Neuronal stem cell (in vitro differentiated cells): Measurements from ENCODE around the gene CENPP.

Source experiments
- DNase-seq: peaks from one replicate; pipeline ENCODE4 v3.0.0-alpha.2; 2013; ENCODE audit warnings: low spot score
- H2AFZ ChIP-seq: one replicate; pipeline ENCODE4 v1.6.1; 2013; ENCODE audit warnings: mild to moderate bottlenecking, low read length, inconsistent platforms
- H2AK5ac ChIP-seq: 2 replicates; pipeline ENCODE4 v1.6.1; 2013; ENCODE audit warnings: low read depth, mild to moderate bottlenecking, inconsistent platforms, low read length, moderate library complexity, mixed read lengths
- H2BK120ac ChIP-seq: 2 replicates; pipeline ENCODE4 v1.6.1; 2013; ENCODE audit warnings: low read depth, mild to moderate bottlenecking, inconsistent platforms, low read length, moderate library complexity, mixed read lengths
- H2BK12ac ChIP-seq: one replicate; pipeline ENCODE4 v1.6.1; 2013; ENCODE audit warnings: low read length, inconsistent platforms
- H2BK15ac ChIP-seq: 2 replicates; pipeline ENCODE4 v1.6.1; 2013; ENCODE audit warnings: mild to moderate bottlenecking, low read length, inconsistent platforms, mixed read lengths
- H2BK5ac ChIP-seq: one replicate; pipeline ENCODE4 v1.6.1; 2013; ENCODE audit warnings: inconsistent platforms, mild to moderate bottlenecking, low read length, moderate library complexity
- H3K14ac ChIP-seq: one replicate; pipeline ENCODE4 v1.6.1; 2013; ENCODE audit warnings: low read length, inconsistent platforms
- H3K18ac ChIP-seq: 2 replicates; pipeline ENCODE4 v1.6.1; 2013; ENCODE audit warnings: low read length, inconsistent platforms
- H3K23ac ChIP-seq: 2 replicates; pipeline ENCODE4 v1.6.1; 2013; ENCODE audit warnings: low read depth, mild to moderate bottlenecking, mixed read lengths, low read length, inconsistent platforms; ENCODE audit not compliant: poor library complexity
- H3K27ac ChIP-seq: replicated peaks from 3 replicates; pipeline ENCODE4 v1.5.1; 2013; ENCODE audit warnings: low read length, inconsistent platforms
- H3K27me3 ChIP-seq, 3 experiments: 2 replicates each; pipeline ENCODE4 v1.6.1; 2013; ENCODE audit warnings: low read length in 3 of 3, mild to moderate bottlenecking in 2 of 3, inconsistent platforms in 1 of 3, low read depth in 1 of 3, mixed read lengths in 1 of 3, moderate library complexity in 1 of 3; ENCODE audit not compliant: control insufficient read depth in 3 of 3, insufficient read depth in 3 of 3
- H3K36me3 ChIP-seq, 2 donors: replicated peaks in 1 of 2; 2 replicates each; pipeline ENCODE4 v1.6.1; 2013; ENCODE audit warnings: low read length in 2 of 2; ENCODE audit not compliant: control insufficient read depth in 2 of 2, insufficient read depth in 2 of 2
- H3K4ac ChIP-seq: 2 replicates; pipeline ENCODE4 v1.6.1; 2013; ENCODE audit warnings: inconsistent platforms, mild to moderate bottlenecking, low read length, moderate library complexity
- H3K4me1 ChIP-seq, 2 donors: 1 replicate in 1 of 2; 2 replicates in 1 of 2; pipeline ENCODE4 v1.6.1; 2013; ENCODE audit warnings: low read length in 2 of 2, low read depth in 1 of 2; ENCODE audit not compliant: control insufficient read depth in 2 of 2, insufficient read depth in 1 of 2
- H3K4me2 ChIP-seq: one replicate; pipeline ENCODE4 v1.6.1; 2013; ENCODE audit warnings: mild to moderate bottlenecking, low read length, inconsistent platforms; ENCODE audit not compliant: insufficient read depth, poor library complexity, severe bottlenecking
- H3K4me3 ChIP-seq, 2 donors: 2 replicates each; pipeline ENCODE4 v1.5.1; 2013; ENCODE audit warnings: low read length in 2 of 2, mild to moderate bottlenecking in 2 of 2, inconsistent platforms in 1 of 2, moderate library complexity in 1 of 2
- H3K79me1 ChIP-seq: one replicate; pipeline ENCODE4 v1.6.1; 2013; ENCODE audit warnings: low read depth, mild to moderate bottlenecking, inconsistent platforms, low read length, moderate library complexity
- H3K9ac ChIP-seq: one replicate; pipeline ENCODE4 v1.6.1; 2013; ENCODE audit warnings: mild to moderate bottlenecking, low read depth, low read length, inconsistent platforms; ENCODE audit not compliant: poor library complexity
- H3K9me3 ChIP-seq, 2 donors: replicated peaks in 1 of 2; 2 replicates each; pipeline versions ENCODE3 to v1.6.1; 2013; ENCODE audit warnings: low read length in 2 of 2, mild to moderate bottlenecking in 2 of 2, inconsistent platforms in 1 of 2, low read depth in 1 of 2, mixed read lengths in 1 of 2, moderate library complexity in 1 of 2; ENCODE audit not compliant: control insufficient read depth in 2 of 2, insufficient read depth in 1 of 2
- H4K8ac ChIP-seq: one replicate; pipeline ENCODE4 v1.6.1; 2013; ENCODE audit warnings: low read depth, mild to moderate bottlenecking, inconsistent platforms, low read length, moderate library complexity
- H4K91ac ChIP-seq: one replicate; pipeline ENCODE4 v1.6.1; 2013; ENCODE audit warnings: low read length, low read depth, mild to moderate bottlenecking, inconsistent platforms; ENCODE audit not compliant: poor library complexity
- WGBS, 2 donors: extraction: QIAGEN DNeasy Blood & Tissue Kit; methylation state at CpG; one replicate each; pipeline ENCODE4 v1.1.7; 2013; ENCODE audit warnings: missing lambda C conversion rate in 2 of 2, mixed read lengths in 1 of 2; ENCODE audit not compliant: insufficient read length in 2 of 2, insufficient replicate concordance in 1 of 2; ENCODE audit errors: extremely low coverage in 2 of 2; 5-methylcytosine and 5-hydroxymethylcytosine counted together

CENPP gene

DNA sequence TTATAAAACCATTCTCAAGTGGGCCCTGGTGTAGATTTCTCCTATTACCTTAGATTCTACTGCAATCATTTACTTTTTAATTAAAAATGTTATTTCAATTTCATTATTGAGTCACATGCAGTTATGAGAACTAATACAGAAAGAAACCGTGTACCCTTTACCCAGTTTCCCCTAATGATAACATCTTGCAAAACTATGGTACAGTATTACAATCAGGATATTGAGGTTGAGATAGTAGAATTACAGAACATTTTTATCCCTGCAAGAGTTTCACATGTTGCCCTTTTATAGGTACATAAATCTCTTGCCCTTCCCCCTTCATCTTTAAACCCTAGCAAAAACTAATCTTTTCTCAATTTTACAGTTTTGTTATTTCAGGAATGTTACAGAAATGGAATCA, 109.5 kb downstream of the CENPP start:
- Histone ChIP-seq H3K14ac (no peak overlapping the region), H2AK5ac (no peak overlapping the region), H2BK120ac (no peak overlapping the region), H3K9me3 (no peaks in the 10 kb centered on the region), H2BK15ac (no peak overlapping the region), H2BK5ac (no peak overlapping the region), H3K4me2 (no peak overlapping the region), H3K27ac (no peak overlapping the region), H3K23ac (no peak overlapping the region), H4K91ac (no peak overlapping the region), H3K9ac (no peak overlapping the region), H3K4ac (no peak overlapping the region), H4K8ac (no peak overlapping the region), H3K4me3 (no peak overlapping the region), H3K36me3 (no peaks in the 10 kb centered on the region), H3K27me3 (no peaks in the 10 kb centered on the region), H3K79me1 (no peaks in the 10 kb centered on the region), H3K4me1 (no peaks in the 10 kb centered on the region), H2AFZ (no peak overlapping the region), H3K18ac (no peak overlapping the region), H2BK12ac (no peak overlapping the region)
- no CpG with 5 or more reads among the region's 1 CpG for WGBS, 2 donors
- no peak for DNase-seq

DNA sequence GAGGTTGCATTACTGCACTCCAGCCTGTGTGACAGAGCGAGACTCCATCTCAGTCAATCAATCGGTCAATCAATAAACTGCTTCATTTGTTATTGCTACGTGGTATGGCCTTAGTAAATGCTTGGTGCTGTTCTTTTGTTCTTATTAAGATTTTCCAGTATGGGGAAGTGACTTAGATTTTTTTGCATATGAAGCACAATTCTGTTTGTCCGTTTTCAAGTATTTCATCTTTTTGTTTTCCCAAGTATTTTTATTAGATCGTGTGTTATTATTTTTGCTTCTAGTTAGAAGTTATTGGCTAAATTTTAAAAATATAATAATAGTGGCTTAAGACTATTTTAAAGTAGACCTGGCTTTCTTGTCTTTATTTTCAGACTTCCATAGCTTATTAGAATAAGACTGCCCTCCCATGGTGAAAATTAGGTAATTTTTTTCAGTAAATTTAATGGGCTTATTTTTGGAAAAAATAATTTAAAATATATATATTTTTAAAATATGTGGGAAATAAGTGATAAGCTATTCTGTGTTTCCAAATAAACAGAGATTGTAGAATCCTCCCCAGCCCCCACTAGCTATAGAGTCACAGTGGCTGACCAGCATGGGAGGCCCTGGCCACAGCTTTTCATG, 113.3 kb downstream of the CENPP start:
- no peak overlapping the region for H2BK12ac ChIP-seq
- no peak overlapping the region for H2AK5ac ChIP-seq
- no peak overlapping the region for H3K27ac ChIP-seq
- H4K8ac ChIP-seq, result no peak overlapping the region
- no peak overlapping the region for H3K18ac ChIP-seq
- no peaks in the 10 kb centered on the region for H3K79me1 ChIP-seq
- H2BK15ac ChIP-seq, result no peak overlapping the region
- no peaks in the 10 kb centered on the region for H3K27me3 ChIP-seq
- H3K14ac ChIP-seq, result no peak overlapping the region
- no peak overlapping the region for H4K91ac ChIP-seq
- no peak overlapping the region for H3K23ac ChIP-seq
- no peaks in the 10 kb centered on the region for H3K36me3 ChIP-seq
- no peak overlapping the region for H2AFZ ChIP-seq
- H3K4ac ChIP-seq, result no peak overlapping the region
- no peak overlapping the region for H3K4me2 ChIP-seq
- H2BK120ac ChIP-seq, result no peak overlapping the region
- no CpG with 5 or more reads among the region's 5 CpGs for WGBS, 2 donors
- no peaks in the 10 kb centered on the region for H3K9me3 ChIP-seq
- no peak overlapping the region for H2BK5ac ChIP-seq
- no peak overlapping the region for H3K4me3 ChIP-seq
- no peaks in the 10 kb centered on the region for H3K4me1 ChIP-seq
- DNase-seq, result no peak
- no peak overlapping the region for H3K9ac ChIP-seq

DNA sequence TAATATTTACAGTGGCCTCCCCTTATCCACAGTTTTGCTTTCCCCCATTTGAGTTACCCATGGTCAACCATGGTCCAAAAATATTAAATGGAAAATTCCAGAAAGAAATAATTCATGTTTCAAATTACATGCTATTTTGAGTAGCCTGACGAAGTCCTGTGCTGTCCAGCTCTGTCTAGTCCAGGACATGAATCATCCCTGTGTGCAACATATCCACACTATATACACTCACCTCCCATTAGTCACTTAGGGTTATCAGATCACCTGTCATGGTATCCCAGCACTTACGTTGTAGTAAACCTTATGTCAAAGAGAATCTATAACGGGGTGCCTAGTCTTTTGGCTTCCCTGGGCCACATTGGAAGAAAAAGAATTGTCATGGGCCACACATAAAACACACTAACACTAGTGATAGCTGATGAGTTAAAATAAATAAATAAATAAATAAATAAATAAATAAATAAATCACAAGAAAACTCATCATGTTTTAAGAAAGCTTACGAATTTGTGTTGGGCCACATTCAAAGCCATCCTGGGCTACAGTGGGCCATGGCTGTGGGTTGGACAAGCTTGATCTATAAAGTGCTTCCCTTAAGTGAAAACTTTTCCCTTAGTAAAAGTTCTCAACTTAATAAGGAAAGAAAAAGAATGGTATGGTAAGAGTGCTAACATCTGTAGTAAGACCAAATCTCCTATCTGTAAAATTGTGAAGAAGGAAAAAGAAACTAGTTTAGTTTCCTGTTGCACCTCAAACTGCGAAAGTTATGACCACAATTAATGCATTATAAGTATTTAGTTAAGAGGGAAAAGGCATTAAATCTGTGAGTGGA, 114.4 kb downstream of the CENPP start:
- Histone ChIP-seq H3K23ac (no peak overlapping the region), H4K8ac (no peak overlapping the region), H3K27ac (no peak overlapping the region), H3K4me1 (no peaks in the 10 kb centered on the region), H3K4me2 (no peak overlapping the region), H2AFZ (no peak overlapping the region), H3K9ac (no peak overlapping the region), H3K36me3 (no peaks in the 10 kb centered on the region), H4K91ac (no peak overlapping the region), H2BK15ac (no peak overlapping the region), H2BK12ac (no peak overlapping the region), H2AK5ac (no peak overlapping the region), H3K79me1 (peaks cover 2% of the 10 kb centered on the region), H3K9me3 (no peaks in the 10 kb centered on the region), H3K4me3 (no peak overlapping the region), H2BK120ac (no peak overlapping the region), H2BK5ac (no peak overlapping the region), H3K4ac (no peak overlapping the region), H3K14ac (no peak overlapping the region), H3K27me3 (no peaks in the 10 kb centered on the region), H3K18ac (no peak overlapping the region)
- WGBS, 2 donors, result no CpG with 5 or more reads among the region's 5 CpGs
- DNase-seq, result no peak

DNA sequence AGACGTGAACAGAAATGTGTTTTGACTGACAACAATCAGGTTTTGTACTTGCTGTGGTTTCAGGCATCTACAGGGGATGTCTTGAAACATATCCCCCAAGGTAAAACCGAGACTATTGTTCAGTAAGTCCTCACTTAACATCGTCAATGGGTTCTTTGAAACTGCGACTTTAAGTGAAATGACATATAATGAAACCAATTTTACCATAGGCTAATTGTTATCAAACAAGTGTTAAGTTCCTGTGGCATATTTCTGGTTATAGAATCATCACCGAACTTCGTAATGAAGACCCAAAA, 114.9 kb downstream of the CENPP start:
- no peak overlapping the region for H4K8ac ChIP-seq
- no peak overlapping the region for H2AK5ac ChIP-seq
- H3K9ac ChIP-seq, result no peak overlapping the region
- H3K27ac ChIP-seq, result no peak overlapping the region
- H2BK15ac ChIP-seq, result no peak overlapping the region
- WGBS, 2 donors, result no CpG with 5 or more reads among the region's 6 CpGs
- DNase-seq, result no peak
- H3K14ac ChIP-seq, result no peak overlapping the region
- no peak overlapping the region for H2BK5ac ChIP-seq
- H3K18ac ChIP-seq, result no peak overlapping the region
- H3K4me2 ChIP-seq, result no peak overlapping the region
- H3K27me3 ChIP-seq, result no peaks in the 10 kb centered on the region
- H2BK12ac ChIP-seq, result no peak overlapping the region
- H2AFZ ChIP-seq, result no peak overlapping the region
- no peaks in the 10 kb centered on the region for H3K9me3 ChIP-seq
- H3K4me3 ChIP-seq, result no peak overlapping the region
- no peak overlapping the region for H4K91ac ChIP-seq
- no peaks in the 10 kb centered on the region for H3K36me3 ChIP-seq
- no peak overlapping the region for H3K4ac ChIP-seq
- no peak overlapping the region for H3K23ac ChIP-seq
- H2BK120ac ChIP-seq, result no peak overlapping the region
- peaks cover 2% of the 10 kb centered on the region for H3K79me1 ChIP-seq
- H3K4me1 ChIP-seq, result no peaks in the 10 kb centered on the region
